Body of pancreas (tissue), 4 donors: Measurements from ENCODE around the gene ARL14EP. TPM values are rescaled to one million over a fixed set of nuclear protein-coding genes. Genes with fewer than 3 reads are reported as not detected.
A peak's percentile ranks its signal among the peaks of the same experiment; 100 is the strongest.

Experiments used
- ATAC-seq: fragments of 150-250 bp; one replicate; pipeline ENCODE4 v1.9.1; 2016
- DNase-seq, 4 donors: peaks; one replicate each; pipeline ENCODE4 v3.0.0-alpha.2; 2019
- H3K27ac ChIP-seq, 4 donors: fragments of 200-600 bp; sonication (generic); 1 replicate in 3 of 4; 2 replicates in 1 of 4; pipeline versions ENCODE4 v1.5.1 to v1.6.1; 2016 to 2019; ENCODE audit warnings: mild to moderate bottlenecking in 1 of 4, mixed read lengths in 1 of 4, moderate library complexity in 1 of 4
- H3K27me3 ChIP-seq, 2 donors: fragments of 200-600 bp; sonication (generic); one replicate each; pipeline ENCODE4 v1.6.0; 2016; ENCODE audit warnings: mild to moderate bottlenecking in 1 of 2
- H3K36me3 ChIP-seq, 2 donors: fragments of 200-600 bp; sonication (generic); replicated peaks in 1 of 2; 2 replicates each; pipeline ENCODE4 v1.5.1; 2016; ENCODE audit warnings: low read depth in 2 of 2; ENCODE audit not compliant: insufficient read depth in 1 of 2
- H3K4me1 ChIP-seq: fragments of 200-600 bp; sonication (generic); one replicate; pipeline ENCODE4 v1.6.0; 2016
- H3K4me3 ChIP-seq, 2 donors: fragments of 200-600 bp; sonication (generic); 1 replicate in 1 of 2; 2 replicates in 1 of 2; pipeline ENCODE4 v1.5.1; 2016 to 2019
- H3K9me3 ChIP-seq, 3 donors: fragments of 200-600 bp; sonication (generic); 1 replicate in 2 of 3; 2 replicates in 1 of 3; pipeline ENCODE4 v1.5.1; 2016
- CTCF ChIP-seq, 7 experiments: fragments of 450-650 bp in 4 of 7; fragments of 200-600 bp in 3 of 7; sonication (generic) in 3 of 7; IDR thresholded peaks; one replicate each; pipeline ENCODE4 v1.5.1; 2016 to 2019; ENCODE audit warnings: antibody characterized with exemption in 7 of 7
- POLR2A ChIP-seq, 3 donors: fragments of 450-650 bp; IDR thresholded peaks; one replicate each; pipeline ENCODE4 v1.6.1; 2016; ENCODE audit warnings: antibody characterized with exemption in 3 of 3, mild to moderate bottlenecking in 2 of 3
- WGBS, 2 donors: methylation state at CpG; one replicate each; pipeline ENCODE4 v1.1.5; 2017; 5-methylcytosine and 5-hydroxymethylcytosine counted together
- intact Hi-C: fragments of 100-400 bp; cut with DNase I; formaldehyde crosslinking; loops from one replicate; pipeline ENCODE4 v1.15.1; 2023
- total RNA-seq, 2 donors: library from RNA; depleted of rRNA; stranded (reverse); fragments of >200 nt; gene quantifications; one replicate each; pipeline ENCODE4 v1.1.0, GENCODE V29; 2016

The ARL14EP gene
- total RNA-seq, 2 donors from 2014 or later, result 7.9 to 12.5 TPM

GRCh38 chr11:30329150-30329940, 6.4 kb downstream of the ARL14EP start:
- Histone ChIP-seq H3K27ac (no peak overlapping the region), H3K27me3 (no peaks in the 10 kb centered on the region), H3K9me3 (no peaks in the 10 kb centered on the region), H3K4me3 (no peak overlapping the region), H3K4me1 (peaks cover 14% of the 10 kb centered on the region), H3K36me3 (peaks cover 0 to 6% of the 10 kb centered on the region in 2 donors)
- no peak for DNase-seq
- WGBS, 2 donors, result 42 to 47% methylated on average over 4 of the region's 4 CpGs
- no peak for ATAC-seq
- intact Hi-C loops, result no loop called here
- TF ChIP-seq CTCF (IDR thresholded peaks at IDR 0.05) (no peak), POLR2A (IDR thresholded peaks at IDR 0.05) (no peak)

- DNase-seq (no peak), ATAC-seq (no peak)
- Histone ChIP-seq H3K4me1 (peaks cover 5% of the 10 kb centered on the region), H3K4me3 (no peak overlapping the region), H3K27ac (no peak overlapping the region), H3K9me3 (no peaks in the 10 kb centered on the region), H3K27me3 (no peaks in the 10 kb centered on the region), H3K36me3 (peaks cover 0 to 20% of the 10 kb centered on the region in 2 donors)
- WGBS, 2 donors, result 68 to 69% methylated on average over 3 of the region's 3 CpGs
- intact Hi-C loops, result no loop called here
- no peak for TF ChIP-seq POLR2A (IDR thresholded peaks at IDR 0.05)
- peak; percentile 4 to 40 (median 32) for TF ChIP-seq CTCF (IDR thresholded peaks at IDR 0.05)
Measured at GRCh38 chr11:30333405-30333804, 10.5 kb downstream of the ARL14EP start.

GRCh38 chr11:30342736-30343166, 19.8 kb downstream of the ARL14EP start:
- no peak for ATAC-seq
- Histone ChIP-seq H3K4me3 (no peak overlapping the region), H3K9me3 (no peaks in the 10 kb centered on the region), H3K36me3 (no peaks in the 10 kb centered on the region), H3K4me1 (no peaks in the 10 kb centered on the region), H3K27me3 (no peaks in the 10 kb centered on the region), H3K27ac (no peak overlapping the region)
- no peak for TF ChIP-seq CTCF (IDR thresholded peaks at IDR 0.05)
- no peak for TF ChIP-seq POLR2A (IDR thresholded peaks at IDR 0.05)
- intact Hi-C loops, result loop anchor here (10.0 kb wide), 1 partner anchor 572 kb away; no protein-coding TSS in a partner anchor
- 73 to 88% methylated on average over 1 of the region's 1 CpG for WGBS, 2 donors
- DNase-seq, result peak in 1 of 4 donors; percentile 13

- intact Hi-C loops, result loop anchor here (10.0 kb wide), 1 partner anchor 571 kb away; no protein-coding TSS in a partner anchor
- no peak for ATAC-seq
- no peak overlapping the region for H3K4me3 ChIP-seq
Measured at GRCh38 chr11:30344085-30344484, 21.2 kb downstream of the ARL14EP start.

More at GRCh38 chr11:30344085-30344484, 21.2 kb downstream of the ARL14EP start:
- Histone ChIP-seq H3K4me1 (no peaks in the 10 kb centered on the region), H3K27me3 (no peaks in the 10 kb centered on the region), H3K9me3 (no peaks in the 10 kb centered on the region), H3K27ac (no peak overlapping the region), H3K36me3 (no peaks in the 10 kb centered on the region)
- TF ChIP-seq CTCF (IDR thresholded peaks at IDR 0.05) (no peak), POLR2A (IDR thresholded peaks at IDR 0.05) (no peak)
- DNase-seq, result no peak
